RWPE2 (cell line): ENCODE measurements around the gene SYCP1.

Experiments used
- ATAC-seq: fragments of 200-7000 bp; cut with Tn5 transposase; 3 replicates; pipeline ENCODE4 v1.9.1; 2021; ENCODE audit warnings: low read depth
- DNase-seq: peaks from one replicate; pipeline ENCODE4 v3.0.0-alpha.2; 2020; ENCODE audit warnings: low spot score
- H3K27ac ChIP-seq: fragments of 450-650 bp; 2 replicates; pipeline ENCODE4 v1.5.1; 2017; ENCODE audit warnings: mild to moderate bottlenecking; ENCODE audit not compliant: poor library complexity, severe bottlenecking
- H3K27me3 ChIP-seq: fragments of 250-450 bp; sonication (Bioruptor Pico); 2 replicates; pipeline ENCODE4 v1.5.1; 2021; ENCODE audit warnings: mild to moderate bottlenecking, moderate library complexity; ENCODE audit not compliant: insufficient read depth, poor library complexity, severe bottlenecking
- H3K36me3 ChIP-seq: fragments of 250-450 bp; sonication (Bioruptor Pico); 2 replicates; pipeline ENCODE4 v1.5.1; 2020; ENCODE audit warnings: low read depth, mild to moderate bottlenecking, moderate library complexity
- H3K4me1 ChIP-seq: fragments of 250-450 bp; sonication (Bioruptor Pico); 2 replicates; pipeline ENCODE4 v1.5.1; 2021; ENCODE audit warnings: mild to moderate bottlenecking, moderate library complexity; ENCODE audit not compliant: insufficient read depth, poor library complexity, severe bottlenecking
- H3K4me3 ChIP-seq: fragments of 250-450 bp; sonication (Bioruptor Pico); 2 replicates; pipeline ENCODE4 v1.5.1; 2021; ENCODE audit warnings: mild to moderate bottlenecking, moderate library complexity; ENCODE audit not compliant: severe bottlenecking
- H3K9me3 ChIP-seq: fragments of 250-450 bp; sonication (Bioruptor Pico); 2 replicates; pipeline ENCODE4 v1.5.1; 2021; ENCODE audit warnings: mild to moderate bottlenecking, moderate library complexity; ENCODE audit not compliant: severe bottlenecking
- TF ChIP-seq, protein P1 (sequence below): fragments of 450-650 bp; IDR thresholded peaks from one replicate; pipeline ENCODE4 v1.5.1; 2017; ENCODE audit warnings: mild to moderate bottlenecking, moderate library complexity; ENCODE audit not compliant: poor library complexity, severe bottlenecking

The SYCP1 gene

DNA sequence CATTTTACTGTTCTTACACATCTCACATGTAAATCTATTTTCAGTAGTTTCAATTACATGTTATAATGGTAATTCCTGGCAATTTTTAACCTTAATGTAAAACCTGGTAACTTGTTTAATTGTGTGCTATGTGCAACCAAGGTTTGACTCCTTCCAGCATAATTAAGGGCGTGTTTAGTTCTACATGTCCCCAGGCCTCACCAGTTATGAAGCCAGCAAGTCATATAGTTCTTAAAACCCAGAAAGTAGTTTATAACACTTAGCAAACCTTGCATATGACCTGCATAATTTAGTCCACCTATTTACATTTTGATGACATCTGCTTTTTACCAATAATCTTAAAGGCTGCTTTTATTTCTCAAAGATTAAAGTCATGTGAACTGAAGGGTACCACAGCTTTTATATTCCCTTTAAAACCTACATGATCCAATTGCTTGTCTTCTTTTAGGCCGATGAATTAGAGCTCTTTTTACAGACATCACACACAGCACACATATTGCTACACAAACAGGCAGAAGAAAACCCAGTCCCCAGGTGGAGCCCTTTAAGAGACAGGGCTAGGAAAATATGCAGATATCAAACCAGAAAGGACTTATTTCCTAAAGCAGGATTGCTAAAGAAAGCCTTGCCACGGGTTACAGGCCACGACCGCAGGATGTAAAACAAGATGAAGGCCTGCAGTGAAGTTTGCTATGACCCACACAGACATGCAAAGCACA, 23.2 kb upstream of the SYCP1 start:
- no peak for ATAC-seq

DNA sequence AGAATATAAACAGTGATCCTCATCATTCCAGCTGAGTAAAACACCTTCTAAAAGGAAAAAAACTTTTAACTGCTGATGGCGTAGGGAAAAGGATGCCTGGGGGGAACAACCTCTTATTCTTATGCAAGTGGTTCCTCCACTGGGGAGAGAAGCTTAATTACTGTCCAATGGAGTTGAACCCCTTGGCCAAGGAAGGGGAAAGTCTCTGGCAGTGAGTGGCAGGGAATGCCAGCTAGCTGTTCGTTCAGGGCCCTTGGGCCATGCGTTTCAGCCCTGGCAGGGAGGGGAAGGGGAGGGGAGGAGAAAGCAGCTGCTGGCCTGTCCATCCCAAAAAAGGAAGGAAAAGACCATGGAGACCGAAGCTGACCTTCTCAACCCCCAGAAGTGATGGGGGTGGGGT, 22.6 kb upstream of the SYCP1 start:
- H3K9me3 ChIP-seq: no peaks in the 10 kb centered on the region
- no peaks in the 10 kb centered on the region for H3K27me3 ChIP-seq
- no peak overlapping the region for H3K4me3 ChIP-seq
- no peaks in the 10 kb centered on the region for H3K4me1 ChIP-seq
- DNase-seq (no peak), ATAC-seq (no peak)
- no peak overlapping the region for H3K27ac ChIP-seq
- TF ChIP-seq, protein P1, sequence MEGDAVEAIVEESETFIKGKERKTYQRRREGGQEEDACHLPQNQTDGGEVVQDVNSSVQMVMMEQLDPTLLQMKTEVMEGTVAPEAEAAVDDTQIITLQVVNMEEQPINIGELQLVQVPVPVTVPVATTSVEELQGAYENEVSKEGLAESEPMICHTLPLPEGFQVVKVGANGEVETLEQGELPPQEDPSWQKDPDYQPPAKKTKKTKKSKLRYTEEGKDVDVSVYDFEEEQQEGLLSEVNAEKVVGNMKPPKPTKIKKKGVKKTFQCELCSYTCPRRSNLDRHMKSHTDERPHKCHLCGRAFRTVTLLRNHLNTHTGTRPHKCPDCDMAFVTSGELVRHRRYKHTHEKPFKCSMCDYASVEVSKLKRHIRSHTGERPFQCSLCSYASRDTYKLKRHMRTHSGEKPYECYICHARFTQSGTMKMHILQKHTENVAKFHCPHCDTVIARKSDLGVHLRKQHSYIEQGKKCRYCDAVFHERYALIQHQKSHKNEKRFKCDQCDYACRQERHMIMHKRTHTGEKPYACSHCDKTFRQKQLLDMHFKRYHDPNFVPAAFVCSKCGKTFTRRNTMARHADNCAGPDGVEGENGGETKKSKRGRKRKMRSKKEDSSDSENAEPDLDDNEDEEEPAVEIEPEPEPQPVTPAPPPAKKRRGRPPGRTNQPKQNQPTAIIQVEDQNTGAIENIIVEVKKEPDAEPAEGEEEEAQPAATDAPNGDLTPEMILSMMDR: no peak
- no peaks in the 10 kb centered on the region for H3K36me3 ChIP-seq

More for the DNA sequence above, 23.2 kb upstream of the SYCP1 start:
- H3K4me3 ChIP-seq: no peak overlapping the region
- H3K27me3 ChIP-seq: no peaks in the 10 kb centered on the region
- no peak for DNase-seq
- no peak overlapping the region for H3K27ac ChIP-seq
- H3K36me3 ChIP-seq: no peaks in the 10 kb centered on the region
- no peaks in the 10 kb centered on the region for H3K9me3 ChIP-seq
- H3K4me1 ChIP-seq: no peaks in the 10 kb centered on the region
- TF ChIP-seq, protein P1: no peak

DNA sequence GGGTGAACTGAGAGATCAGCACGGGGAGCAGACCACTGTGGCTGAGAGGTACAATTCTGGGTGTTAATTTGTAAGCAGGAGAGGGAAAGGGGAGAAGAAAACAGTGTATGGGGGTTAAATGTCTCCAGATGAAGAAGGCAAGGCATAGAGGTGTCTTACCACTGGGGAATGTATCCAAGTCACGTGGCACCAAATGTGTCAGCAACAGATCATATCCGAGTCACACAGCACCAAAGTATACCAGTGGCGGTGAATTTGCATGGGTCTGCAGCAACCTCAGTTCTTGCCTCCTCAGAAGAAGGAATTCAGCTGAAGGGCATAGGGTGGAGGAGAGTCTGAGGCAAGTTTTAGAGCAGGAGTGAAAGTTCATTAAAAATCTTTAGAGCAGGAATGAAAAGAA, 21.2 kb upstream of the SYCP1 start:
- no peak overlapping the region for H3K4me3 ChIP-seq
- TF ChIP-seq, protein P1: no peak
- H3K27me3 ChIP-seq: no peaks in the 10 kb centered on the region
- no peaks in the 10 kb centered on the region for H3K9me3 ChIP-seq
- H3K27ac ChIP-seq: no peak overlapping the region
- H3K4me1 ChIP-seq: no peaks in the 10 kb centered on the region
- ATAC-seq (peak; percentile 45; the same call in 1 of the 3 replicates), DNase-seq (no peak)
- H3K36me3 ChIP-seq: no peaks in the 10 kb centered on the region

DNA sequence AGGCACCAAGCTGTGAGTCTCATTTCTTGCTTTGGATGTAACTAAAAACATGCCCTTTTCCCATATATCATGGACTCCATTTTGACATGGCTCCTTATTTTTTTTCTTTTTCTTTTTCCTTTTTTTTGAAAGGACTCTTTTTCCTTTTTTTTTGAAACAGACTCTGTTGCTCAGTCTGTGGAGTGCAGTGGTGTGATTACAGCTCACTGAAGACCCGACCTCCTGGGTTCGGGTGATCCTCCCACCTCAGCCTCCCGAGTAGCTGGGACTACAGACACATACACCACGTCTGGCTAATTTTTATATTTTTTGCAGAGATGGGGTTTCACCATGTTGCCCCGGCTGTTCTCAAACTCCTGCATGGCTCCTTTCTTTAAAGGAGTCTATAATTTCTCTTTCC, 10.4 kb upstream of the SYCP1 start:
- Histone ChIP-seq H3K9me3 (no peaks in the 10 kb centered on the region), H3K27me3 (peaks cover 24% of the 10 kb centered on the region), H3K27ac (no peak overlapping the region), H3K4me3 (no peak overlapping the region), H3K4me1 (no peaks in the 10 kb centered on the region), H3K36me3 (no peaks in the 10 kb centered on the region)
- ATAC-seq (no peak), DNase-seq (no peak)
- TF ChIP-seq, protein P1: no peak

DNA sequence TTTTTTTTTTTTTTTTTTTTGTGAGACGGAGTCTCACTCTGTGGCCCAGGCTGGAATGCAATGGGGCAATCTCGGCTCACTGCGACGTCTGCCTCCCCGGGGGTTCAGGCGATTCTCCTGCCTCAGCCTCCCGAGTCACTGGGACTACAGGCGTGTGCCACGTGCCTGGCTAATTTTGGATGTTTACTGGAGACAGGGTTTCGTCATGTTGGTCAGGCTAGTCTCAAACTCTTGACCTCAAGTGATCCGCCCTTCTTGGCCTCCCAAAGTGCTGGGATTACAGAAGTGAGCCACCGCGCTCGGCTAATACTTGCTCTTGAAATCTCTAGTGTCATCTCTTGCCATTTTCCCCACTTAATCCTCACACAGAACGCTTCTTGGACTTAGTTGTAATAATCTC, 1.1 kb upstream of the SYCP1 start:
- H3K4me1 ChIP-seq: no peaks in the 10 kb centered on the region
- no peak overlapping the region for H3K4me3 ChIP-seq
- ATAC-seq (no peak), DNase-seq (no peak)
- TF ChIP-seq, protein P1: no peak
- H3K36me3 ChIP-seq: no peaks in the 10 kb centered on the region
- peaks cover 2% of the 10 kb centered on the region for H3K9me3 ChIP-seq
- peaks cover 45% of the 10 kb centered on the region for H3K27me3 ChIP-seq
- no peak overlapping the region for H3K27ac ChIP-seq
